NT2/D1 (cell line): ENCODE results near the gene UBR1.
A peak's percentile ranks its signal among the peaks of the same experiment; 100 is the strongest.

Experiments
- DNase-seq: peaks from one replicate; pipeline ENCODE4 v3.0.0-alpha.2; 2011; ENCODE audit warnings: low read depth, low spot score
- H3K27me3 ChIP-seq: 2 replicates; pipeline ENCODE4 v1.6.0; 2011; ENCODE audit warnings: mild to moderate bottlenecking; ENCODE audit not compliant: insufficient read length, insufficient read depth
- H3K36me3 ChIP-seq: 2 replicates; pipeline ENCODE4 v1.6.1; 2011; ENCODE audit warnings: mild to moderate bottlenecking, low read length, mixed read lengths; ENCODE audit not compliant: insufficient read depth, insufficient read length
- H3K4me1 ChIP-seq: 2 replicates; pipeline ENCODE4 v1.5.1; 2011; ENCODE audit not compliant: insufficient read depth, insufficient read length
- H3K4me3 ChIP-seq: 2 replicates; pipeline ENCODE4 v1.5.1; 2011; ENCODE audit warnings: low read depth; ENCODE audit not compliant: insufficient read length
- H3K9ac ChIP-seq: 2 replicates; pipeline ENCODE4 v1.6.0; 2011; ENCODE audit warnings: low read depth; ENCODE audit not compliant: insufficient read length
- H3K9me3 ChIP-seq: 2 replicates; pipeline ENCODE4 v1.5.1; 2011; ENCODE audit warnings: mild to moderate bottlenecking, low read length; ENCODE audit not compliant: insufficient read depth
- SUZ12 ChIP-seq: IDR thresholded peaks from 2 replicates; pipeline ENCODE4 v1.6.1; 2011; ENCODE audit not compliant: insufficient read length, insufficient read depth; ENCODE audit errors: extremely low read depth
- YY1 ChIP-seq: IDR thresholded peaks from 2 replicates; pipeline ENCODE4 v1.6.1; 2011; ENCODE audit not compliant: insufficient read length, insufficient read depth
- ZNF274 ChIP-seq: IDR thresholded peaks from 2 replicates; pipeline ENCODE4 v1.6.1; 2011; ENCODE audit warnings: mild to moderate bottlenecking, low read depth, low read length

The UBR1 gene

DNA sequence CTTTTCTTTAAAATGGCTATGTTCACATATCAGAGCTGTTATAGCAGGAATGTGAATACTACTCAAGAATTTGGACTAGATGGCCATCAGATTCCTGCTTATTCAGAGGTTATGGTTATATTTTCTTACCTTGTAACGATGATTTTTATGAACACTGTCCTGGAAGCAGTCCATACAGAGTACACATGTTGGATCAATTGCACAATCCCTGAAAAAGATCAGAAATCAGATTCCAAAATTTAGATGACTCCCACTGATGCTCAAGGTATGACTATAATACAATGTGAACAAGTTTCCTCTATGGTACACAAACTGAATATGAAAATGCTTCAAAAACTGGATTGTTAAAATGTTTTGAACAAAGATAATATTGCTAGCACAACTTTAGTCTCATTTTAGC, 23.3 kb downstream of the UBR1 start:
- no peak for DNase-seq
- Histone ChIP-seq H3K9me3 (no peaks in the 10 kb centered on the region), H3K9ac (no peak overlapping the region), H3K4me3 (no peak overlapping the region), H3K4me1 (no peaks in the 10 kb centered on the region), H3K36me3 (peaks cover 28% of the 10 kb centered on the region), H3K27me3 (no peaks in the 10 kb centered on the region)
- TF ChIP-seq YY1, result no peak
- TF ChIP-seq SUZ12, result no peak
- TF ChIP-seq ZNF274, result no peak

DNA sequence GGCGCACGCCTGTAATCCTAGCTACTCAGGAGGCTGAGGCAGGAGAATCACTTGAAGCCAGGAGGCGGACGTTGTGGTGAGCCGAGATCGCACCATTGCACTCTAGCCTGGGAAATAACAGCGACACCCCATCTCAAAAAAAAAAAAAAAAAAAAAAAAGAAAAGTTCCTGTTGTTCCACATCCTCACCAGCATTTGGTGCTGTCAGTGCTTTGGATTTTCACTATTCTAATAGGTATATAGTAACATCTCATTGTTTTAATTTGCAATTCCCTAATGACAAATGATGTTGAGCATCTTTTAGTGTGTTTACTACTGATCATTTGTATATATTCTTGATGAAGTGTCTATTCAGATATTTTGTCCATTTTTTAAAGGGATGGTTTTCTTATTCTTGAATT, 24.6 kb downstream of the UBR1 start:
- H3K4me1 ChIP-seq, result no peaks in the 10 kb centered on the region
- H3K27me3 ChIP-seq, result no peaks in the 10 kb centered on the region
- H3K4me3 ChIP-seq, result no peak overlapping the region
- no peaks in the 10 kb centered on the region for H3K9me3 ChIP-seq
- no peak overlapping the region for H3K9ac ChIP-seq
- TF ChIP-seq YY1, result no peak
- no peak for TF ChIP-seq ZNF274
- TF ChIP-seq SUZ12, result no peak
- H3K36me3 ChIP-seq, result peaks cover 28% of the 10 kb centered on the region
- no peak for DNase-seq

DNA sequence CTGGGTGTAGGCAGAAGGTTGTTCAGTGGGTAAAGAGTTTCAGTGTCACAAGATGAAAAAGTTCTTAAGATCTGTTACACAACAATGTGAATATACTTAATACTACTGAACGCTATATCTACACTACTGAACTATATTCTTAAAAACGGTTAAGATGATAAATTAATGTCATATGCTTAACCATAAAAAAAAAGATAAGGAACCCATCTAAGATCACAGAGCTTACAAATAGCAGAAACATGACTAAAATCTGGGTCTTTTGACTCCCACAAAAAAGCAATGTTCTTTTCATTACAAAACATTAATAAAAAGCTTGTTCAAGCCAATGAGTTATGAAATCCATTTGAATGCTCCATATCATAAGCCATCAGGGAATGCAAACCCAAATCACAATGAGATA, 34.4 kb downstream of the UBR1 start:
- TF ChIP-seq YY1, result no peak
- no peak for TF ChIP-seq SUZ12
- TF ChIP-seq ZNF274, result no peak
- Histone ChIP-seq H3K9me3 (no peaks in the 10 kb centered on the region), H3K27me3 (no peaks in the 10 kb centered on the region), H3K4me3 (no peak overlapping the region), H3K36me3 (peaks cover 64% of the 10 kb centered on the region), H3K9ac (no peak overlapping the region), H3K4me1 (no peaks in the 10 kb centered on the region)
- no peak for DNase-seq

DNA sequence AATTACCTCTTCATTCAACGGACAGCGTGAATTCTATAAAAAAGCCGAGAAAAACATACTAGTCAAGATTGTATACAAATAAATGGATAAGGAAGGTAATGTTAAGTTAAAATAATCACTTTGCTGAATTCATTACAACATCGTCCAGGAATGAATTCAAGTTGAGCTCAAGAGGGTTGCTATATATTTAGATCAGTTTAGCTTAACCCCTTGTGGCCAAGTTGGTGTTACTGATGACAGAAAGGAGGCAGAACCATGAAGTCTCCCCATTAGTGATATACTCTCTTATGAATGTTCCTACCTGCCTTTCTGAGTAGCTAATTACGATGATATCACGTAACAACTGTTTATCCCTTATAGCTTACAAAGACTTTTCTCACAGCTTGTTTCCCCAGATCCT, 34.9 kb downstream of the UBR1 start:
- TF ChIP-seq YY1, result no peak
- TF ChIP-seq SUZ12, result no peak
- TF ChIP-seq ZNF274, result no peak
- H3K36me3 ChIP-seq, result peaks cover 66% of the 10 kb centered on the region

DNA sequence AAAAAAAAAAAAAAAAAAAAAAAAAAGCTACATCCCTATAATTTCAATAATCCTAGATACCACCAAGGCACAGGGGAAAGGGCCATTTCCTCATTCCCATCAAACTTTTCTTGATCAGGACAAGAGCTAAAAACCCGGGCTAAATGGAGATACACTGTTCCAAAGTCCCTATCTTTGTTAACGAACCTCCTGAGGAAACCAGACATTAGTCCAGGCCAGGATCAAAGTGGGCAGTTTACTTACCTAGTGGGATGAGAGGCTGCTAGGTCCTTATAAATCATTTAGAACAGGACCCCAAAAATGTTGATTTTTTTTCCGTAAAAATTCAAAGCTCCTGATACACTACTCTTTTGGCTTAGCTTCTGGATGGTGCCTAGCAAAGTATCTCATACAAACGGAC, 35.6 kb downstream of the UBR1 start:
- Histone ChIP-seq H3K36me3 (peaks cover 71% of the 10 kb centered on the region), H3K4me1 (no peaks in the 10 kb centered on the region), H3K4me3 (no peak overlapping the region), H3K27me3 (no peaks in the 10 kb centered on the region), H3K9me3 (no peaks in the 10 kb centered on the region), H3K9ac (no peak overlapping the region)
- TF ChIP-seq YY1 (no peak), ZNF274 (no peak)
- DNase-seq, result no peak

More for the DNA sequence above, 34.9 kb downstream of the UBR1 start:
- DNase-seq, result no peak
- H3K4me3 ChIP-seq, result no peak overlapping the region
- no peak overlapping the region for H3K9ac ChIP-seq
- no peaks in the 10 kb centered on the region for H3K9me3 ChIP-seq
- H3K4me1 ChIP-seq, result no peaks in the 10 kb centered on the region
- no peaks in the 10 kb centered on the region for H3K27me3 ChIP-seq

DNA sequence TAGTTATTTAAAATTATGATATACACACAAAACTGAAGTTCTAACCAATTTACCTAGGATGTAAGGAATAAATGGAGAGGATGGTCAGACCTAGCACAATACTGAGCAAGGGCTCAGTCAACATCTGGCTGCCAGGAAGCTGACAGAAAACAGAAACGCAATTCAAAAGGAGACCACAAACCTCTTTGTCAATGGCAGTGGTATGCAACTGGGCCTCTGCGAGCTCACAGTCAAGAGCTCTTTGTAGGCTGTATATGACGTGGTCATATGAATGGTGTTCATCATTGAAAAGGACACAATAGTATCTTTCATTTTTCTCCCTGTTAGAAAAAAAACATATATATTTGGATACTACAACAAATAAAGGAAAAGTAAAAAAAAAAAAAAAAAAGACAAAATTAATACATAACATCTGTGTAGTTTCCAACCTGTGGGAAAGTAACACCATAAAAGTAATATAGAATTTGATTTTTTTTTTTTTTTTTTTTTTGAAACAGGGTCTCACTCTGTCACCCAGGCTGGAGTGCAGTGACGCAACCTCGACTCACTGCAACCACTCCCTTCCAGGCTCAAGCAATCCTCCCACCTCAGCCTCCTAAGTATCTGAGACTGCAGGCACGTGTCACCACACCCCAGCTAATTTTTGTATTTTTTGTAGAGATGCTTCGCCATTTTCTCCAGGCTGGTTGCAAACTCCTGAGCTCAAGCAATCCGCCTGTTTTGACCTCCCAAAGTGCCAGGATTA, 37.9 kb downstream of the UBR1 start:
- Histone ChIP-seq H3K36me3 (peaks cover 60% of the 10 kb centered on the region), H3K9ac (no peak overlapping the region), H3K9me3 (no peaks in the 10 kb centered on the region), H3K27me3 (no peaks in the 10 kb centered on the region), H3K4me1 (no peaks in the 10 kb centered on the region), H3K4me3 (no peak overlapping the region)
- peak; percentile 8 for DNase-seq
- TF ChIP-seq ZNF274 (no peak), SUZ12 (no peak), YY1 (no peak)

DNA sequence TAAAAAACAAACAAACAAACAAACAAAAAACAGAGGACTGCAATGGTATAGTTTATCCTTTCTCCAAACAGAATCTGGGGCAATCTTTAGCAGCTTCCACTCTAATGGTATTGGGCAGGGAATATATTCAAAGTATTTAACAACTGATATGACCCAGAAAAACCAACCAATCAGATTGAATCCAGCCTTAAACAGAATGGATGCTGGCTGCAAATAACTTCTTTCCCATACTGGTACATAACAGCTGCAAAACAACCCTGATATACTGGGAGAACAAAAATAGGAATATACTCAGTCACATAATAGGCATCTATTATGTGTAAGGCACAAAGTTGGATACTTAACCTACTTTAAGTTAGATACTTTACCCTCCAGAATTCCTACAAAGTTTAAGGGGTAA, 49.1 kb downstream of the UBR1 start:
- Histone ChIP-seq H3K27me3 (no peaks in the 10 kb centered on the region), H3K9me3 (no peaks in the 10 kb centered on the region), H3K4me1 (no peaks in the 10 kb centered on the region), H3K4me3 (no peak overlapping the region), H3K36me3 (peaks cover 68% of the 10 kb centered on the region), H3K9ac (no peak overlapping the region)
- TF ChIP-seq ZNF274 (no peak), SUZ12 (no peak), YY1 (no peak)
- no peak for DNase-seq

DNA sequence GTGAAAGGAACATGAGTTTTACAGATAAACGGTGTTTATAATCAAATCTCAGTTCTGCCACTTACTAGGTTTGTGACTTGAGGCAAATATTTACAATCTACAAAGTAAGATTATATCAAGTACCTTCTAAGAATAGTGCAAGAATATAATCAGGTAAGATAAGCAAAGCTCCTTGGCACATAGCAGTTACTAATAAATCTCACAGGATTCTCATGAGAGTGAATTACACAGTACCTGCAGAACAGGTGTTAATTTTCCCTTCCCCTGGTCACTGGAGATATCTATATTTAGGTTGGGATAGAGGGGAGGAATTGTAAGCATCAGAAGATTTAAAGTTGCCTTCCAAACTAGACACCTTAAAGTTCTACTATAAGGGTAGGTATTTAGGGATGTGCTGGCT, 53.0 kb downstream of the UBR1 start:
- Histone ChIP-seq H3K9ac (no peak overlapping the region), H3K9me3 (no peaks in the 10 kb centered on the region), H3K36me3 (peaks cover 50% of the 10 kb centered on the region), H3K4me3 (no peak overlapping the region), H3K4me1 (no peaks in the 10 kb centered on the region), H3K27me3 (no peaks in the 10 kb centered on the region)
- DNase-seq, result no peak
- no peak for TF ChIP-seq SUZ12
- TF ChIP-seq YY1, result no peak
- TF ChIP-seq ZNF274, result no peak
